Kidney (tissue), 14 donors: ENCODE measurements around the gene BEST4. TPM values are rescaled to one million over a fixed set of nuclear protein-coding genes. Genes with fewer than 3 reads are reported as not detected.
A peak's percentile ranks its signal among the peaks of the same experiment; 100 is the strongest.

Source experiments
- DNase-seq, 5 donors: peaks; one replicate each; pipeline ENCODE4 v3.0.0-alpha.2; 2013 to 2020
- FAIRE-seq: peaks from 2 replicates; lab custom pipeline; 2012; peaks lifted over from hg19 to GRCh38; lab: Jason Lieb, UNC
- H3K27ac ChIP-seq, 2 donors: one replicate each; pipeline ENCODE4 v1.7.0; 2013; ENCODE audit warnings: low read depth in 2 of 2, low read length in 2 of 2, inconsistent platforms in 1 of 2
- H3K27me3 ChIP-seq: one replicate; pipeline ENCODE4 v1.7.1; 2013; ENCODE audit warnings: low read length, inconsistent platforms; ENCODE audit not compliant: control insufficient read depth, insufficient read depth
- H3K36me3 ChIP-seq, 3 donors: one replicate each; pipeline versions ENCODE4 v1.7.0 to v1.7.1; 2013; ENCODE audit warnings: low read length in 3 of 3, control low read depth in 1 of 3, inconsistent platforms in 1 of 3; ENCODE audit not compliant: insufficient read depth in 3 of 3, control insufficient read depth in 2 of 3
- H3K4me1 ChIP-seq, 3 donors: one replicate each; pipeline versions ENCODE4 v1.7.0 to v1.7.1; 2013; ENCODE audit warnings: low read length in 3 of 3, inconsistent platforms in 1 of 3, low read depth in 1 of 3; ENCODE audit not compliant: control insufficient read depth in 2 of 3, insufficient read depth in 2 of 3
- H3K4me3 ChIP-seq, 3 donors: one replicate each; pipeline versions ENCODE4 v1.7.0 to v1.8.1; 2013; ENCODE audit warnings: low read length in 3 of 3, control low read depth in 1 of 3, inconsistent platforms in 1 of 3
- H3K9ac ChIP-seq, 3 donors: one replicate each; pipeline versions ENCODE4 v1.7.0 to v1.7.1; 2013; ENCODE audit warnings: low read length in 3 of 3, control low read depth in 1 of 3, inconsistent platforms in 1 of 3
- H3K9me3 ChIP-seq, 3 donors: one replicate each; pipeline versions ENCODE4 v1.7.0 to v1.7.1; 2013; ENCODE audit warnings: low read length in 3 of 3, control low read depth in 1 of 3, inconsistent platforms in 1 of 3; ENCODE audit not compliant: control insufficient read depth in 2 of 3, insufficient read depth in 1 of 3
- intact Hi-C: fragments of 100-400 bp; cut with DNase I; formaldehyde crosslinking; loops from one replicate; pipeline ENCODE4 v1.11.1; 2022
- polyA plus RNA-seq: library from polyadenylated mRNA; stranded (reverse); fragments of 350-450 nt; fragmentation: Illumina TruSeq; extraction: RNeasy Lipid Tissue Mini Kit (QIAGEN cat#74804); gene quantifications from one replicate; pipeline ENCODE4 v1.2.3, GENCODE V29; 2014; ENCODE audit warnings: low read depth, low replicate concordance; ENCODE audit not compliant: insufficient read depth
- total RNA-seq: library from RNA; stranded (reverse); fragmentation: NEBNext Ultra II Directional; extraction: Animal tissue kit (Norgen Biotek cat#: 25700); gene quantifications from one replicate; pipeline ENCODE4 v1.2.1, GENCODE V29; 2021
- TF ChIP-seq, protein P1 (sequence below): IDR thresholded peaks from 3 replicates; pipeline ENCODE4 v1.5.1; 2012; ENCODE audit warnings: mild to moderate bottlenecking, moderate library complexity, borderline replicate concordance; ENCODE audit not compliant: insufficient read depth; ENCODE audit errors: extremely low read depth
- donor health status: control.
- donor health status: control.
- donor health status: control.
- donor health status: control.
- donor health status: control.
- donor health status: DM: yes; HTN: yes; CAD: no.
- donor health status: Normal renal cell carcinoma (clear cell type).

The BEST4 gene
- total and polyA plus RNA-seq, 2 donors from 2014 or later, result 0.37 to 0.50 TPM

DNA sequence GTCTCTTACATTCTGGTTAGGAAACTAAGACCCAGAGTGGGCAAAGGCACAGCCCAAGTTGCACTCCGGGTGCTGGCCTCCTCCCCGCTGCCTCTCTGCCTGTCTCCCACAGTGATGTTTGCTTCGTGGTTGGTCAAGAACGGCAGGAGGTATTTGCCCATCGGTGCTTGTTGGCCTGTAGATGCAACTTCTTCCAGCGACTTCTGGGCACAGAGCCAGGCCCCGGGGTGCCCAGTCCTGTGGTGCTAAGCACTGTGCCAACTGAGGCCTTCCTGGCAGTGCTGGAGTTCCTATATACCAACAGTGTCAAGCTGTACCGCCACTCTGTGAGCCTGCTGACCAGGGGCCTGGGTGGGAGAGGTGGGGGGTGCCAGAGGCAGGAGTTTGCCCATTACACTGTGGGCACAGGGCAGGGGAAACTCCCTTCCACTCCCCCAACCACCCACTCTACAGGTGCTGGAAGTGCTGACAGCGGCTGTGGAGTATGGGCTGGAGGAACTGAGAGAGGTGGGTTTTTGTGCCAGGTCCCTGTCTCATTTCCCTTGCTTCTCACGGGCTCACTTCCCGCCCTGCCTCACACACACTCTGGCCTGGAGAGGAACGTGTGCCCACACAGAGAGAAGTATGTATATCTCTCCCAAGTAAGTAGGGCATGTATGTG lies 22.3 kb upstream of the BEST4 start:
- H3K36me3 ChIP-seq, result peaks cover 0 to 5% (median 0%) of the 10 kb centered on the region in 3 donors
- FAIRE-seq, result no peak
- TF ChIP-seq, protein P1, sequence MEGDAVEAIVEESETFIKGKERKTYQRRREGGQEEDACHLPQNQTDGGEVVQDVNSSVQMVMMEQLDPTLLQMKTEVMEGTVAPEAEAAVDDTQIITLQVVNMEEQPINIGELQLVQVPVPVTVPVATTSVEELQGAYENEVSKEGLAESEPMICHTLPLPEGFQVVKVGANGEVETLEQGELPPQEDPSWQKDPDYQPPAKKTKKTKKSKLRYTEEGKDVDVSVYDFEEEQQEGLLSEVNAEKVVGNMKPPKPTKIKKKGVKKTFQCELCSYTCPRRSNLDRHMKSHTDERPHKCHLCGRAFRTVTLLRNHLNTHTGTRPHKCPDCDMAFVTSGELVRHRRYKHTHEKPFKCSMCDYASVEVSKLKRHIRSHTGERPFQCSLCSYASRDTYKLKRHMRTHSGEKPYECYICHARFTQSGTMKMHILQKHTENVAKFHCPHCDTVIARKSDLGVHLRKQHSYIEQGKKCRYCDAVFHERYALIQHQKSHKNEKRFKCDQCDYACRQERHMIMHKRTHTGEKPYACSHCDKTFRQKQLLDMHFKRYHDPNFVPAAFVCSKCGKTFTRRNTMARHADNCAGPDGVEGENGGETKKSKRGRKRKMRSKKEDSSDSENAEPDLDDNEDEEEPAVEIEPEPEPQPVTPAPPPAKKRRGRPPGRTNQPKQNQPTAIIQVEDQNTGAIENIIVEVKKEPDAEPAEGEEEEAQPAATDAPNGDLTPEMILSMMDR, result no peak
- H3K27ac ChIP-seq, result peak overlapping the region; percentile 98 to 100
- peaks cover 19 to 48% (median 39%) of the 10 kb centered on the region in 3 donors for H3K4me1 ChIP-seq
- intact Hi-C loops, result no loop called here
- H3K9ac ChIP-seq, result peak overlapping the region in 1 of 3 donors; percentile 97
- H3K4me3 ChIP-seq, result peak overlapping the region in 1 of 3 donors; percentile 42
- no peaks in the 10 kb centered on the region for H3K9me3 ChIP-seq
- no peaks in the 10 kb centered on the region for H3K27me3 ChIP-seq
- DNase-seq, result peak in 2 of 5 donors; percentile 66 to 88

DNA sequence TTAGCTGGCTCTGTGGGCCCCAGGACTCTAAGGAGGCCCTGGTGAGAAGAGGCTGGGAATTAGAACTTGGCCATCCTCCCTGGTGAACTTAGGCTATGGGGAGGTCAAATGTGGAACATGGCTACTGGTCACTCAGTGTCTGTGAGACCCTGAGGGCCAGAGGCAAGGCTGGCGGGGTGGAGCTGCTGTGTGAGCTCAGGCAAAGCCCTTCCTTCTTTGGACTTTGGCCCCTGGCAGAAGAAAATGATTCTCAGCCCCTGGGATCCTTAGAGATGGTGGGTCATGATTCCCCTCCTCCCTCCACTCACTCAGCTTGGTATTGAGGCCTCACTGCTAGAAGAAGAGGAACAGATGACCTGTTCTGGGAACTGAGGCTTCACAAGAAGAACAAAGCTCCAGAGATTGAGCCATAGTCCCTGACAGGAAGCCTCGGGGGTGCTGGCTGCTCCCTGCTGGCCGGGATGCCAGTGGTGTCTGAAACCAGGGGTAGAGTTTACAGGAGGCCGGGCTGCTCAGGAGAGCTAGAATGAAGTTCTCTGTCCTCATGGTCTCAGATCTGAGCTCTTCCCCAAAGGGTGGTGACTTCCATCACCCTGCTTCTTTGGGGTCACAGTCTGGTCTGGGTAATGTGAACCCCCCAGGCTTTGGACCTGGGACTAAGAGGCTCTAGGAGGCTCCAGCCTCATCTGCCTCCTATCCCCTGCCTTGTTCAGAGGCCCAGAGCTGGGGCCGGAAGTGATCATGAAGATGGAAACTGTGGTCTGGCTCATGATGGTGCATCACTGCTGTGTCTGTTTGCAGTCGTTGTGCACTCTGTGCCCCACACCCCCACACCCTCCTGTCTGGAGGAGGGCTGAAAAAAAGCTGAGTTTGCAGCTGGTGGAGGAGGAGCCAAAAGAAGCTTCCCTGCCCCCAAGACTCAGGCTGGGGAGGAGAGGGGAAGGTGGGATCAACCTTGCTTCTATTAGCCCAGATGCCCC lies 21.3 kb upstream of the BEST4 start:
- H3K27ac ChIP-seq, result peak overlapping the region; percentile 98 to 100
- H3K4me1 ChIP-seq, result peaks cover 19 to 48% (median 39%) of the 10 kb centered on the region in 3 donors
- peak overlapping the region; percentile 35 to 97 (median 61) for H3K9ac ChIP-seq
- intact Hi-C loops, result no loop called here
- H3K4me3 ChIP-seq, result peak overlapping the region; percentile 12 to 45 (median 42)
- peak; percentile 41 to 84 (median 75) for DNase-seq
- H3K27me3 ChIP-seq, result no peaks in the 10 kb centered on the region
- H3K36me3 ChIP-seq, result peaks cover 0 to 5% (median 2%) of the 10 kb centered on the region in 3 donors
- FAIRE-seq, result no peak
- no peaks in the 10 kb centered on the region for H3K9me3 ChIP-seq
- TF ChIP-seq, protein P1, result no peak

DNA sequence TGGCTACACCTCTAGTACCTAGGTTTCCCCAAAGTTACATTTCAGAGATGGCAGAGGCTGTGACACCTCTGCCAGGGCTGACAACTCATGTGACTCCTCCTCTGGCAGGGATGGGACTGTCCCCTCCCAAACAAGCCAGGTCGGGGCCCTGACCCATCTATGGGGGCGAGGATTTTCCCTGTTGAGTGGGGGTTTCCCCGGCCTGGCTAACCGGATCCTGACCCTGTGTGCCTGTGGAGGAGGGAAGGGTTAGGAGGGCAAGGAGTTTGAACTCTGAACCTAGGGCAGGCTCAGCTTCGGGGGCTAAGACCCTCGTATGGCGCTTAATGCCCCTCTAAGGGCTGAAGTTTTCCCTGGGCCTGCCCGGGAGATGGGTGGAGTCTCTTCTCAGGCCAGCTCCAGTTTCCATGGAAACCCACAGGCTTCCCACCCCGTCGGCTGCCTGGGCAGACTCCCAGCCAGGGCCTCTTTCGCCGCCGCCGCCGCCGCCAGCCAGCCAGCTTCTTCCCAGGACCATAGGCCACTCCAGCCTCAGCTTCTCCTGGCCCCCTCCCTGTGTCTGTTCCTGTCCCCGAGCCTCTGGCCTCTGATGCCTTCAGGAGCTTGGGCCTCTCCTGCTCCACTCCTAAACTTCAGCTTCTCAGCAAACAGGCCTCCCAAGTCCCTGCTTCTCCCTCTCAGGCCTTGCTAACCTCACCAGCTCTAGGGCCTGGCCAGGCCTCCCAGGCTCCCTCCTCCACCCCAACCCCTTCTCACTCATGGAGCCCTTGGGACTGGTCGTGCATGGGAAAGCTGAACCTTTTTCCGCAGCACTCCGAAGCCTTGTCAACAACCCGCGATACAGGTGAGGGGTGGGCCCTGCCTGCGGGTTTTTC lies 20.3 kb upstream of the BEST4 start, which contains the start of gene BTBD19:
TSS of gene BTBD19 (plus strand) at position 461 of the 875 bp plus-strand sequence. CDS start at position 759, 298 bp downstream.
- peaks cover 19 to 48% (median 39%) of the 10 kb centered on the region in 3 donors for H3K4me1 ChIP-seq
- no peaks in the 10 kb centered on the region for H3K9me3 ChIP-seq
- intact Hi-C loops, result no loop called here
- peak within 1 kb of the TSS; percentile 98 to 100 for H3K27ac ChIP-seq
- TF ChIP-seq, protein P1, result no peak
- peaks cover 0 to 8% (median 2%) of the 10 kb centered on the region in 3 donors for H3K36me3 ChIP-seq
- H3K4me3 ChIP-seq, result peak within 1 kb of the TSS; percentile 12 to 45 (median 42)
- H3K9ac ChIP-seq, result peak within 1 kb of the TSS; percentile 35 to 97 (median 61)
- DNase-seq (peak; percentile 92 to 96 (median 95)), FAIRE-seq (no peak)
- no peaks in the 10 kb centered on the region for H3K27me3 ChIP-seq
